ENCODE measurements around the gene NXPH2. TPM values are rescaled to one million over a fixed set of nuclear protein-coding genes. Genes with fewer than 3 reads are reported as not detected.

NXPH2 gene
- total and polyA plus RNA-seq, 7 experiments from 2014 or later = not detected

DNA sequence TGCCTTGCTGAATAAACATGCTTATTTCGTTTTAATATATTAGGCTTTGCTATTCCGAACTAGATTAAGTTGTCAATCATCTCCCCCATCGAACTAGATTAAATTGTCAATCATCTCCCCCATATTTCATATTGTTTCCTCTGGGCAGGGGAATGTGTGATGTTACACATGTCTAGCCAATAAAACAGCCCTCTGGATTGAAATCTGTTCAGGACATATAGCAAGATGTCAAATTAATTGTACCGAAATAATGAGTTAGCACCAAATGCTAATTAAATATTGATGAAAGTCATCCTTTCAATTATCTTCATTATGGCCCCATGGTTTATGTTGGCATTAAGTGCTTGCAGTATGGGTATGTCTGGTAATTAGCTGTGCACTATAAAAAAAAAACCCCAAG lies 143.1 kb downstream of the NXPH2 start:
- intact Hi-C loops (cut with micrococcal nuclease) = no loop called here
- ChIA-PET POLR2A (no interaction called here), CTCF (no interaction called here)
- DNase-seq (no peak), ATAC-seq (no peak)
- Mint-ChIP-seq H3K27me3 (peaks cover 0 to 17% (median 5%) of the 10 kb centered on the region in 5 donors), H3K4me3 (no peak overlapping the region), H3K36me3 (no peaks in the 10 kb centered on the region), H3K4me1 (no peaks in the 10 kb centered on the region), H3K9me3 (peaks cover 0 to 13% (median 1%) of the 10 kb centered on the region in 11 donors), H3K27ac (no peak overlapping the region)
- no peaks in the 10 kb centered on the region for H3K9me3 ChIP-seq (ENCODE audit: control insufficient read depth in 2 of 3, low read length in 3 of 3)
- no peaks in the 10 kb centered on the region for H3K4me1 ChIP-seq (ENCODE audit: control insufficient read depth in 2 of 2, insufficient read depth in 2 of 2, low read length in 2 of 2)
- no peaks in the 10 kb centered on the region for H3K27me3 ChIP-seq (ENCODE audit: control insufficient read depth in 2 of 2, insufficient read depth in 2 of 2, low read length in 2 of 2)
- H3K36me3 ChIP-seq (ENCODE audit: control insufficient read depth in 2 of 3, insufficient read depth in 3 of 3, low read length in 3 of 3) = no peaks in the 10 kb centered on the region
- no peak overlapping the region for H3K4me3 ChIP-seq (ENCODE audit: low read length)
- H3K27ac ChIP-seq (ENCODE audit: low read depth, low read length) = no peak overlapping the region

DNA sequence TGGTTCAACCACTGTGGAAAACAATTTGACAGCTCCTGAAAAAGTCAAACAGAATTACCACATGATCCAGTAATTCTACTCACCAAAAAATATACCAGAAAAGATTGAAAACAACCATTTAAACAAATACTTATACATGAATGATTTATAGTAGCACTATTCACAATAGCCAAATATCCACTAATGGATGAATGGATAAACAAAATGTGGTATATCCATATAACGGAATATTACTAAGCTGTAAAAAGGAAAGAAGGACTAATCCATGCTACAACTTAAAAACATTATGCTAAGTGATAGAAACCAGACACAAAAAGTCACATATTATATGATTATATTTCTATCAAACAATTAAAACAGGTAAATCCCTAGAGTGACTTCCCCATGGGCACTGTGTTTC lies 147.1 kb downstream of the NXPH2 start:
- peaks cover 0 to 16% (median 0%) of the 10 kb centered on the region in 11 donors for H3K9me3 Mint-ChIP-seq
- no peaks in the 10 kb centered on the region for H3K9me3 ChIP-seq (ENCODE audit: control insufficient read depth in 2 of 3, low read length in 3 of 3)
- POLR2A ChIA-PET = no interaction called here
- no peak overlapping the region for H3K27ac Mint-ChIP-seq
- H3K4me1 Mint-ChIP-seq = no peaks in the 10 kb centered on the region
- no peak overlapping the region for H3K4me3 ChIP-seq (ENCODE audit: low read length)
- H3K36me3 ChIP-seq (ENCODE audit: control insufficient read depth in 2 of 3, insufficient read depth in 3 of 3, low read length in 3 of 3) = no peaks in the 10 kb centered on the region
- CTCF ChIA-PET = no interaction called here
- H3K4me3 Mint-ChIP-seq = no peak overlapping the region
- DNase-seq (no peak), ATAC-seq (no peak)
- peaks cover 0 to 17% (median 14%) of the 10 kb centered on the region in 5 donors for H3K27me3 Mint-ChIP-seq
- H3K4me1 ChIP-seq (ENCODE audit: control insufficient read depth in 2 of 2, insufficient read depth in 2 of 2, low read length in 2 of 2) = no peaks in the 10 kb centered on the region
- intact Hi-C loops (cut with micrococcal nuclease) = no loop called here
- no peak overlapping the region for H3K27ac ChIP-seq (ENCODE audit: low read depth, low read length)
- H3K36me3 Mint-ChIP-seq = no peaks in the 10 kb centered on the region
- H3K27me3 ChIP-seq (ENCODE audit: control insufficient read depth in 2 of 2, insufficient read depth in 2 of 2, low read length in 2 of 2) = no peaks in the 10 kb centered on the region

DNA sequence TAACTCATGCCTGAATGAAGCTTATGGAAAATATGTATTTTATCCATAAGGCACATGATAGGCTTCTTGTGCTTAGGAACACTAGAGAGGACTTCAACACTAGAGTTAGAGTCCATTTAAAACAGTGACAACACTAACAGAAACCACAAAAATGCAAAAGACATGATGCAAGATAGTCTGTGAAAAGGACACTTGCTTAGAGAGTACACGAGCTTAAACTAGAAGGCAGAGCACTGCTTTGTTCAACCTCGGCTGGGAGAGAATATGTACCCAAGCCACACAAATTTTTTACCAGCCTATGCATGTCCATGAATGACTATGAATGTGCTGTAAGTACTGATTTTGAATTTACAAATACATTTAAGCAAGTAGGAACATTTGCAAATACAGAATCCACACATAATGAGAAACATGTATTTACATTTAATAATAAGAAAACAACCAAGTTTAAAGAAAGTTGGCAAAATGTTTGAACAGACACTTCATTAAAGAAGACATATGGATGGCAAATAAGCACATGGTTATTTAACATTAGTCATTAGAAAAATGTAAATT lies 148.0 kb downstream of the NXPH2 start:
- Mint-ChIP-seq H3K27ac (no peak overlapping the region), H3K9me3 (peaks cover 0 to 16% (median 0%) of the 10 kb centered on the region in 11 donors), H3K36me3 (no peaks in the 10 kb centered on the region), H3K27me3 (peaks cover 0 to 22% (median 22%) of the 10 kb centered on the region in 5 donors), H3K4me3 (no peak overlapping the region), H3K4me1 (no peaks in the 10 kb centered on the region)
- intact Hi-C loops (cut with micrococcal nuclease) = no loop called here
- Histone ChIP-seq H3K4me3 (ENCODE audit: low read length) (no peak overlapping the region), H3K27ac (ENCODE audit: low read depth, low read length) (no peak overlapping the region), H3K36me3 (ENCODE audit: control insufficient read depth in 2 of 3, insufficient read depth in 3 of 3, low read length in 3 of 3) (no peaks in the 10 kb centered on the region), H3K9me3 (ENCODE audit: control insufficient read depth in 2 of 3, low read length in 3 of 3) (no peaks in the 10 kb centered on the region), H3K4me1 (ENCODE audit: control insufficient read depth in 2 of 2, insufficient read depth in 2 of 2, low read length in 2 of 2) (no peaks in the 10 kb centered on the region), H3K27me3 (ENCODE audit: control insufficient read depth in 2 of 2, insufficient read depth in 2 of 2, low read length in 2 of 2) (no peaks in the 10 kb centered on the region)
- POLR2A ChIA-PET = no interaction called here
- CTCF ChIA-PET = no interaction called here
- DNase-seq (no peak), ATAC-seq (no peak)

DNA sequence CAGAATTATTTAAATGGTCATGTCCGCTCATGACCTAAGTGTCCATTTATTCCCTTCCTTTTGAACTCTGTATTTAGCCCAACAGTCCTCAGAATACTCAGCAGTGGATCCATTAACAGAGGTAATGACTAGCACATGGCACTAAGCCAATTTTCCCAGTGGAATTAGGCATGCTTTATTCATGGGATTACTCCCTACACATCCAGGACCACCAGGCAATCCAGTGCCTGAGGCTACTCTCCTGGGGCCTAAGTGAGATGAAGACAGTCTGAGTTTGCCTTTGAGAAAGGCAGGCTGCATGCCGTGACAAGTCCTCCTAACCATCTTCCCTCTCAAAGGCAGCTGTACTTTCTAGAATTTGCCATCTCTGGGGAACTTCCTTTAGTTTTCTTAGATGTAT lies 150.0 kb downstream of the NXPH2 start:
- POLR2A ChIA-PET = no interaction called here
- Mint-ChIP-seq H3K4me1 (no peaks in the 10 kb centered on the region), H3K4me3 (no peak overlapping the region), H3K27ac (no peak overlapping the region), H3K27me3 (peaks cover 0 to 35% (median 29%) of the 10 kb centered on the region in 5 donors), H3K9me3 (peaks cover 0 to 16% (median 0%) of the 10 kb centered on the region in 11 donors), H3K36me3 (no peaks in the 10 kb centered on the region)
- Histone ChIP-seq H3K27ac (ENCODE audit: low read depth, low read length) (no peak overlapping the region), H3K4me1 (ENCODE audit: control insufficient read depth in 2 of 2, insufficient read depth in 2 of 2, low read length in 2 of 2) (no peaks in the 10 kb centered on the region), H3K36me3 (ENCODE audit: control insufficient read depth in 2 of 3, insufficient read depth in 3 of 3, low read length in 3 of 3) (no peaks in the 10 kb centered on the region), H3K9me3 (ENCODE audit: control insufficient read depth in 2 of 3, low read length in 3 of 3) (no peaks in the 10 kb centered on the region), H3K27me3 (ENCODE audit: control insufficient read depth in 2 of 2, insufficient read depth in 2 of 2, low read length in 2 of 2) (no peaks in the 10 kb centered on the region), H3K4me3 (ENCODE audit: low read length) (no peak overlapping the region)
- CTCF ChIA-PET = no interaction called here
- intact Hi-C loops (cut with micrococcal nuclease) = no loop called here
- DNase-seq (no peak), ATAC-seq (no peak)

DNA sequence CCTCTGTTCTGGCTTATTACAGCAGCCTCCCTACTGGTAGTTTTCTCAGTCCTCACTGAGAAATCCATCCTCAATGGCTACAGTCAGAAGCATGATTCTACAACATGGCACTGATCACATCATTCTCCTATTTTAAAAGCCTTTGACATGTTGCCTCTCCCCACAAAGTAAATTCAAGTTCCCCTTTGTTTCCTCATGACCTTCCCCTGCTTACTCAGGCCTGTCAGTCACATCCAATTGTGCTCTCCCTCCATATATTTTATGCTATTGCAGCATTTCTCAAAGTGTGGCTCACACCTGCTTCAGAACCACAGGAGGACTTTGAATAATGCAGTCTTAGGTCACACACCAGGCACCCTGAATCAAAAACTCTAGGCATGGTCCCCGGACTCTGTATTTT lies 154.0 kb downstream of the NXPH2 start:
- ATAC-seq = no peak
- Histone ChIP-seq H3K27ac (ENCODE audit: low read depth, low read length) (no peak overlapping the region), H3K9me3 (ENCODE audit: control insufficient read depth in 2 of 3, low read length in 3 of 3) (no peaks in the 10 kb centered on the region), H3K27me3 (ENCODE audit: control insufficient read depth in 2 of 2, insufficient read depth in 2 of 2, low read length in 2 of 2) (no peaks in the 10 kb centered on the region), H3K36me3 (ENCODE audit: control insufficient read depth in 2 of 3, insufficient read depth in 3 of 3, low read length in 3 of 3) (no peaks in the 10 kb centered on the region), H3K4me3 (ENCODE audit: low read length) (no peak overlapping the region), H3K4me1 (ENCODE audit: control insufficient read depth in 2 of 2, insufficient read depth in 2 of 2, low read length in 2 of 2) (no peaks in the 10 kb centered on the region)
- Mint-ChIP-seq H3K9me3 (peaks cover 0 to 4% (median 0%) of the 10 kb centered on the region in 11 donors), H3K4me1 (no peaks in the 10 kb centered on the region), H3K36me3 (no peaks in the 10 kb centered on the region), H3K27ac (no peak overlapping the region), H3K4me3 (no peak overlapping the region), H3K27me3 (peaks cover 0 to 40% (median 33%) of the 10 kb centered on the region in 5 donors)
- intact Hi-C loops (cut with micrococcal nuclease) = no loop called here
- CTCF ChIA-PET = no interaction called here
- POLR2A ChIA-PET = no interaction called here
- no peak for DNase-seq

DNA sequence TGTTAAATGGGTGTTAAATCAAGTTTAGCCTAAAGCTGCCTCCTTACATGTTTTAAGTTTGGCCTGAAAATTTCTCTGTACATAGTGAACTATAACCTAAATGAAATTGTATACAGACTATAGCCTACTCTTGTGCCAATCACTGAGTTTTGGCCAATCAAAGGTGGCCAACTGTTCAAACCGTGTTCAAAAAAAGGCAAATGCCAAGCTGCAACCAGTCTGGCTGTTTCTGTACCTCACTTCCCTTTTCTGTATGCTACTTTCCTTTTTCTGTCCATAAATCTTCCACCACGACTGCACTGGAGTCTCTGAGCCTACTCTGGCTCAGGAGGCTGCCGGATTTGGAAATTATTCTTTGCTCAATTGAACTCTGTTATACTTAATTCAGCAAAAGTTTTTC lies 157.6 kb downstream of the NXPH2 start:
- Histone ChIP-seq H3K27ac (ENCODE audit: low read depth, low read length) (no peak overlapping the region), H3K36me3 (ENCODE audit: control insufficient read depth in 2 of 3, insufficient read depth in 3 of 3, low read length in 3 of 3) (no peaks in the 10 kb centered on the region), H3K4me1 (ENCODE audit: control insufficient read depth in 2 of 2, insufficient read depth in 2 of 2, low read length in 2 of 2) (no peaks in the 10 kb centered on the region), H3K4me3 (ENCODE audit: low read length) (no peak overlapping the region), H3K27me3 (ENCODE audit: control insufficient read depth in 2 of 2, insufficient read depth in 2 of 2, low read length in 2 of 2) (no peaks in the 10 kb centered on the region), H3K9me3 (ENCODE audit: control insufficient read depth in 2 of 3, low read length in 3 of 3) (no peaks in the 10 kb centered on the region)
- intact Hi-C loops (cut with micrococcal nuclease) = no loop called here
- Mint-ChIP-seq H3K4me3 (no peak overlapping the region), H3K27me3 (peaks cover 0 to 34% (median 28%) of the 10 kb centered on the region in 5 donors), H3K27ac (no peak overlapping the region), H3K9me3 (peaks cover 0 to 4% (median 0%) of the 10 kb centered on the region in 11 donors), H3K4me1 (no peaks in the 10 kb centered on the region), H3K36me3 (no peaks in the 10 kb centered on the region)
- ATAC-seq (no peak), DNase-seq (no peak)
- POLR2A ChIA-PET = no interaction called here
- CTCF ChIA-PET = no interaction called here

DNA sequence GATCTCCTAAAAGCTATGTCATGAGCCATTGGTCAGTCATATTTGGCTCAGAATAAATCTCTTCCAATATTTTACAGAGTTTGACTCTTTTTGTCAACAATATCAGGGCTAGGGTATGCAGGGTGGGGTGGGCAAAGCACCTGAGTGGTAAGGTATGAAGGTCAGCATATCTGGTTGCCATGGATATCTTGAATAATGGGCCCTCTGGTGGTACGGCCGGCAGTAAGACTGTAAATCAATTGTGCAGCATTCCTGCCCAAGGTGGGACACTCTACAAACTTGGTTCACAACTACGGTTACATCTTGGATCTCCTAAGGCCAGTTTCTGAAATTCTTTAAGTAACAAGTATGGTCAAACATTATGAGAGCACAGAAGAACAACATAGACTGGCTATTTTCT lies 159.1 kb downstream of the NXPH2 start:
- Mint-ChIP-seq H3K36me3 (no peaks in the 10 kb centered on the region), H3K4me3 (no peak overlapping the region), H3K9me3 (peaks cover 0 to 4% (median 0%) of the 10 kb centered on the region in 11 donors), H3K27ac (no peak overlapping the region), H3K27me3 (peaks cover 0 to 36% (median 19%) of the 10 kb centered on the region in 5 donors), H3K4me1 (no peaks in the 10 kb centered on the region)
- ChIA-PET POLR2A (no interaction called here), CTCF (no interaction called here)
- DNase-seq = no peak
- Histone ChIP-seq H3K9me3 (ENCODE audit: control insufficient read depth in 2 of 3, low read length in 3 of 3) (no peaks in the 10 kb centered on the region), H3K27me3 (ENCODE audit: control insufficient read depth in 2 of 2, insufficient read depth in 2 of 2, low read length in 2 of 2) (no peaks in the 10 kb centered on the region), H3K27ac (ENCODE audit: low read depth, low read length) (no peak overlapping the region), H3K4me3 (ENCODE audit: low read length) (no peak overlapping the region), H3K4me1 (ENCODE audit: control insufficient read depth in 2 of 2, insufficient read depth in 2 of 2, low read length in 2 of 2) (no peaks in the 10 kb centered on the region), H3K36me3 (ENCODE audit: control insufficient read depth in 2 of 3, insufficient read depth in 3 of 3, low read length in 3 of 3) (no peaks in the 10 kb centered on the region)
- no peak for ATAC-seq
- intact Hi-C loops (cut with micrococcal nuclease) = no loop called here
